Activated CD4-positive, alpha-beta T cell treated with anti-CD3 and anti-CD28 coated beads, Interleukin-2, Interleukin-4, amounts not matched to agents 100 ng/mL and 50 ng/mL, durations not matched to agents 16 hours and 8 hours (primary cell): ENCODE data around the gene DSTN.

Experiments used
- DNase-seq: peaks from one replicate; pipeline ENCODE4 v3.0.0-alpha.2; 2020; ENCODE audit warnings: low spot score

The DSTN gene

GRCh38 chr20:17583126-17583525 lies 13.3 kb downstream of the DSTN start:
- no peak for DNase-seq

DNA sequence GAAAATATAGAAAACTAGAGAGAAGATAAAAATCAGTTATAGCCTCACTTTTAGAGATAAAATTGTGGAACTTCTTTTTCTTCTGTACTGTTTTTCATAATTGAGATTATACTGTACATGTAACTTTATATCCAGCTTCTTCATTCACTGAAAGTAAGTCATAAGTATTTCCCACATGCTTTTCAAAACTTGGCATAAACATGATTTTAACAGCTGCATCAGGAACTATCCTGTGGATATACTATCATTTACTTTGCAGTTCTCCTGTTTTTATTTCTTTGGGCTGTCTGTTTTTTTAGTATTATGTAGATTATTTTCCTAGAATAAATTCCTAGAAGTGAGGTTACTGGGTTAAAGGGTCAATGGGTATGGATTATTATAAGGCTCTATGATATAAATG lies 14.8 kb downstream of the DSTN start:
- DNase-seq: no peak

GRCh38 chr20:17586250-17586649 lies 16.4 kb downstream of the DSTN start:
- DNase-seq: no peak

GRCh38 chr20:17587148-17587547 lies 17.3 kb downstream of the DSTN start:
- no peak for DNase-seq

DNA sequence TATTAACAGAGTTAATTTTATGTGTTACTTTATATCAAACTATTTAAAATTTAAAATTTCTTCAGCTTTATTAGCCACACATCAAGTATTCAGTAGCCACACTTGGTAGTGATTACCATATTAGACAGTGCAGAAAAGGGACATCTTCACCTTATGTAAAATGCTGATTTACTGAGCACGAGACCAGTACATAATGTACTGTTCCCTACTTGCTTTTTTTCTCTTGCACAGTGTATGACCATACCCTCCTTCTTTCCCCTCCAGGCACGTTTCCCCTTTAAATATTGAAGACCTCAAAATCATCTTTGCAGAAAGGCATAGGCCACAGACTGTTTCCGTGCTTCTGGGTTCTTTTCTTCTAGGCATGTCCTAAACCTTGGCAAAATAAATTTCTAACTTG lies 17.9 kb downstream of the DSTN start:
- DNase-seq: no peak

- no peak for DNase-seq
Observed at GRCh38 chr20:17589161-17589834, 19.4 kb downstream of the DSTN start.

DNA sequence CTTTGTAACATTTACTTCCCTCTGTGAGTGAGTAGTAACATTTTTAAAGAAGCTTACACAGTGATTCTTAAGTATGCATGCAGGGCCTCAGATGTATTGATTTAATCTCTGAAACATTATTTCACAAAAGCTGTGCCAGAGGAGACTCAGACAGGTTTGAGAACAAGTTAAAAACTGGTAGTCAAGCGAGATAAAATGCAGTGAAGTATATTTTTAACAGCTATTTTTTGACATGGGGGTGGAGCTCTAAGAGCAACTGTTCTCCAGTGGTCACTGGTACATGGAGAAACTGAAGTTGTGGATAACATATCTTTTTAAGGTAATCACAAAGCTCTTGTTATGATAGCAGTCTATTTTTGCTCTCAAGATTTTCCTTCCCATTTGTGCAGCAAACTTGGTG lies 20.4 kb downstream of the DSTN start:
- no peak for DNase-seq

GRCh38 chr20:17593902-17594301 lies 24.0 kb downstream of the DSTN start:
- no peak for DNase-seq

DNA sequence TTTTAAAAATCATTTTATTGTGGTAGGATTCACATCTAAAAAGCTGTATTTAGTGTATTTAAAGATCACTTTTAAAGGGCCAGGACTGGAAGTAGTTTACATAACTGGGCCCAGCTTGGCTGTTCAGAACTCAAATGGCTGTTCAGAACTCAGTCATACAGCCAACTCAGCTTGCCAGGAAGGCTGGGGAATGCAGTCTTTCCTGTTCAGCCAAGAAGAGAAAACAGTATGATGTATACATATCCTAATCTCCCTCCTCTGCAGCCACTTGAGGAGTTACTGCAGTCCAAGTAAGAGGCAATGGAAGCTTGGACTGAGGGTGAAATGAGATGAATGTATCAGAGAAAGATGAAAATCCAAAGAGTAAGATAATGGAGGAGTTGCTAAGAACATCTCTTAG lies 24.6 kb downstream of the DSTN start:
- DNase-seq: no peak

GRCh38 chr20:17595856-17596255 lies 26.0 kb downstream of the DSTN start:
- no peak for DNase-seq

DNA sequence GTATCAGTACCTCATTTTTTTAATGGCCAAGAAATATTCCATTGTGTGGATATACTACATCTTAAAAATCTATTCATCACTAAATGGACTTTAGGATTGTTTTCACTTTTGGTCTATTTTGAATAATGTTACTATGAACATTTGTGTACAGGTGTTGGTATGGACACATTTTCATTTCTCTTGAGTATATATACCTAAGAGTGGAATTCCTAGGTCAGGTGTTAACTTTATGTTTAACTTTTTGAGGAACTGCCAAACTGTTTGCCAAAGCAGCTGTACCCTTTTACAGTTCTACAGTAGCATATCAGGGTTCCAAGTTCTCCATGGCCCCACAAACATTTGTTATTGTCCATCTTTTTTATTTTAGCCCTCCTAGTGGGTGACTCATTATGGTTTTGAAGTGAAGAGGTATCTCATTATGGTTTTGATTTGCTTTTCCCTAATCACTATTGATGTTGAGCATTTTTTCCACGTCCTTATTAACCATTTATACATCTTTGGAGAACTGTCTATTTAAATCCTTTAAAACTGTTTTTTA lies 28.2 kb downstream of the DSTN start:
- DNase-seq: no peak

DNA sequence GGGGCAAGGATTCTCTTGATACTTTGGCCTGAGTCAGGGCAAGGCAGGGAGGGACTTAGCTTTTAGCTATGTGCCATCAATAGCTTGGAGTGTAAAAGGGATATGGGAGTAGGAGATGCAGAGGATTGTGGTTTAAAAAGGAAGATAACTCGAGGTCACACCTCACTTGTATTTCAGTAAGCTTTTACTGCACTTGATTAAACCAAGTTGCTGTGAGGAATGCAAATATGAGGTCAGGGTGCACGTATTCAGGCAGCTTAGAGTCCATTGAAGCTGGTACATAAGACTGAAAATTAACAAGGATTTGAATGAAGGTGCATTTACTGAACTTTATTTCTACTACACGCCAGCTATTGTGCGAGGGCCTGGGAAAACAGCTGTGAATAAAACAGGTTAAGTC lies 32.1 kb downstream of the DSTN start:
- DNase-seq: no peak

DNA sequence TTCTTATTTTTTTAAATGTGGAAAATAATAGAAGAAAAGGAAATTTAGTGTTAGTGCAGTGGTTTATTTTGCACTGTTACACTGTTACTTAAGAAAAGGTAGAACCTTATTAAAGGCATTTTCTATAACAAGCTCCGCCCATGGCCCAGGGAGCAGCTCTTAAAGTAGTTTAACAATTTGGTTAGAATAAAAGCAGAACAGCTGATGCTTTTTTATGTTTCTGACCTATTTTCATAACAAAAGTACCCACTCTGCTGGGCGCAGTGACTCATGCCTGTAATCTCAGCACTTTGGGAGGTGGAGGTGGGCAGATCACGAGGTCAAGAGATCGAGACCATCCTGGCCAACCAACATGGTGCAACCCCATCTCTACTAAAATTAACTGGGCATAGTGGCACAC lies 32.6 kb downstream of the DSTN start:
- DNase-seq: no peak

GRCh38 chr20:17605131-17605660 lies 35.3 kb downstream of the DSTN start:
- no peak for DNase-seq

DNA sequence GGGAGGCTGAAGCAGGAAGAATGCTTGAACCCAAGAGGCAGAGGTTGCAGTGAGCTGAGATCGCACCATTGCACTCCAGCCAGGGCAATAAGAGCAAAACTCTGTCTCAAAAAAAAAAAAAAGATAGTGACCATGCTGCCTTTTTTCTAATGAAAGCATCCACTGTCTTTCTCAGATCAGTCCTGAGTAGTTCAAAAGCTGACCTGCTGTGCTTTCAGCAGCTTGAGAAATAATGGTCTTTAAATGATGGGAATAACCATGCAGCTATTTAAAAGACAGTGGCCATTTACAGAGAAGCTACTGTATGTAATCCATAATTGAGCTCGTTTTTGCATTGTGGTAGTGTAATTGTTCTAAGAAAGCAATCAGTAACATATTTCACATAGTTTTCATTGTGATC lies 36.1 kb downstream of the DSTN start:
- no peak for DNase-seq

DNA sequence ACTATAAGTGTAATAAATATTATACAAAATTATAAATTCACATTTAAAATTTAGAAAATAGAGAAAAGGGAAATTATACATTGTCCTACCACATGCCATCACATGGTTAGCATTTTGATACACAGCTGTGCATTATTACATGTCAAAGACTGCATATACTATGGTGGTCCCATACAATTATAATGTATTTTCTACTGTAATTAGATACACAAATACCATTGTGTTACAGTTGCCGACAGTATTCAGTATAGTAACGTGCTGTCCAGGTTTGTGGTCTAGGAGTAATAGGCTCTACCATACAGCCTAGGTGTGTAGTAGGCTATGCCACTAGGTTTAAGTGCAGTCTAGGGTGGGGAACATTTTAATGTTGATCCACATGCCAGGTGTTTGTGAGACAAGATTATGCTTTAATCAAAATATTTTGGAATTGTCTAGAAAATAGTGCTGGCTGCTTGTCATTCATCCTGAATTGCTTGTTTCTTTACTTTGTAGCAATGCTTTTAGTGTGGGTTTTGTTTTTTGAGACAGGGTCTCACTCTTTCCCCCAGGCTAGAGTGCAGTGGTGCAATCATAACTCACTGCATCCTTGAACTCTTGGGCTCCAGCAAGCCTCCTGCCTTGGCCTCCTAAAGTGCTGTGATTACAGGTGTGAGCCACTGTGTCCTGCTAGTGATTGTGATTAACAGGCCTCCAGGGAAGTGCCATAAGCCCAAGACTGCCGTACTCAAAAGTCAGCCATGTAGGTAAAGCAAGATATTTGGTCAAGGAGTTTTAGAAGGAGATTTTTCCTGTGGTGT lies 39.0 kb downstream of the DSTN start:
- DNase-seq: no peak

GRCh38 chr20:17609811-17610377 lies 40.0 kb downstream of the DSTN start:
- DNase-seq: no peak

DNA sequence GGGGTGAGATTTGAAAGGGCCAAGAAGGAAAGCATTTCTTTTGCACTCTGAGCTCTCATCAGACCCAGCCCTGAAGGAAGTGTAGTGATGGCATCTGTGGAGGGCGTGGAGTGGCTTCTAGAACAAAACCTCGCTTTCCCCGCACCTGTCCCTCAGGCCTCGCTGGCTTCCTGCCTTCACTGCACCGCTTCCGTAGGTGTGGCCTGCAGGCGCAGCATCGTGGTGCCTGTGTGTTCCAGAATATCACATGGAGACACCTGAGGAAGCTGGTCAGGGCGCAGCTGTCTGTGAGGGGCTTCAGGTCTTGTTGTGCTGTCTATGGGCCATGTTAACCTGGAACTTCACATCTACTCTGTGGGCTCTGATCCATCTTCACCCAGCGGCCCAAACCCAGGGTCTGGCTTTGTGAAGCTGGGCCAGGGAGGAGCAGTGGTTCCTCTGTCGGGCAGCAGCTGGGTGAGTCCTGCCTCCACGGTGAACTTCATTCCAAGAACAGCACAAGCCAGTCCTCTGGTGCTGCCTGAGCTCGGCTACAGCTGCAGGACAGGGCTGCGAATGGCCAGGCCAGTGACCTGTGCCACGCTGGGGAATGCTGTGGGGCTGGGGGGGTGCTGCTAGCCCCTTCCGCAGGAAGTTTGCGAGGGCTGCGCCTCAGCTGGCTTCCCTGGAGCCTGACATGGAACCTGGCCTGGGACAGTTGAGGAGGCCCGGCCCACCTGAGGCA lies 40.9 kb downstream of the DSTN start:
- peak; percentile 44 for DNase-seq

- DNase-seq: no peak
Observed at GRCh38 chr20:17611290-17611539, 41.3 kb downstream of the DSTN start.

DNA sequence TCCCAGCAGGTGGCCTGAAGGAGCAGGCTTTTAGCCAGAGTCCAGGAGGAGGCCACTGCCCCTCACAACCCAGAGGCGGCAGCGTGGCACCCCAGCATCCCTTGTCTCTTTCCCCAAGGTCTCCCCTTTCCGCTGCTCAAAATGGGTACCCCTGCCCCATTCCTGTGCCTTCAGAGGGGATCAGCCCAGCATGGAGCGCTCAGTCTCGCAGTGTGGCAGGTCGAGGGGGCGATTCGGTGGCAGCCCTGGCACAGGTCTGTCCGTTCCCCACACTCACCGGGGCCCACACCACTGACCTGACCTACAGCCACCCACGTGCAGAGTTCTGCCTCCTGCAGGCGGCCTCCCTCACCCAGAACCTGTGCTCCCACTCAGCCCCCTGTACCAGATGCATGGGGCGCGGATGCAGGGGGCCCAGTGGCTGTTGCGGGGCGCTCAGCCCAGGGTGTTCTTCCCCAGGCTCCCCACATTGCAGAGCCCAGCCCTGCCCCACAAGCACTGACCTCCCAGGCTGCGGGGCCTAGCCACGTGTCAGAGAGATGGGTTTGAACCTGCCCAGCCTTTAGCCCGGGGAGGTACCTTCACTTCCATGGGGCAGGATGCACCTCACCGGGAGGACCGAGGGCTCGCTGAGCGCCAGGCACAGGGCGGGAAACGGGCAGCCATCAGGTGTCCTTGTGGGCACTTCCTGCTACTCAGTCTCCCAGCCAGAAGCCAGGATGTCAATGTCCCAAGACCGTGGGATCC lies 41.8 kb downstream of the DSTN start:
- DNase-seq: peak; percentile 17

GRCh38 chr20:17612287-17612991 lies 42.6 kb downstream of the DSTN start:
- DNase-seq: peak; percentile 6
